Left ventricle myocardium inferior (tissue), 1 donor: ENCODE results near the gene TACR2. TPM values are rescaled to one million over a fixed set of nuclear protein-coding genes. Genes with fewer than 3 reads are reported as not detected.
A peak's percentile ranks its signal among the peaks of the same experiment; 100 is the strongest.

Experiments
- DNase-seq: peaks from one replicate; pipeline ENCODE4 v3.0.0-alpha.2; 2020
- H3K27ac ChIP-seq: fragments of 200-600 bp; replicated peaks from 2 replicates; pipeline ENCODE4 v1.8.0; 2021
- H3K27me3 ChIP-seq: fragments of 200-600 bp; 2 replicates; pipeline ENCODE4 v1.8.0; 2021; ENCODE audit warnings: low read depth
- H3K36me3 ChIP-seq: fragments of 200-600 bp; 2 replicates; pipeline ENCODE4 v1.8.0; 2021
- H3K4me1 ChIP-seq: fragments of 200-600 bp; 2 replicates; pipeline ENCODE4 v1.8.0; 2021
- H3K4me3 ChIP-seq: fragments of 200-600 bp; 2 replicates; pipeline ENCODE4 v1.8.0; 2021; ENCODE audit warnings: mild to moderate bottlenecking, moderate library complexity
- H3K9me3 ChIP-seq: fragments of 200-600 bp; replicated peaks from 2 replicates; pipeline ENCODE4 v1.8.0; 2021
- CTCF ChIP-seq: fragments of 200-600 bp; IDR thresholded peaks from 2 replicates; pipeline ENCODE4 v1.8.0; 2021; ENCODE audit warnings: antibody characterized with exemption, mild to moderate bottlenecking, borderline replicate concordance
- intact Hi-C: fragments of 100-400 bp; cut with micrococcal nuclease; formaldehyde crosslinking; loops from one replicate; pipeline ENCODE4 v1.11.0; 2022
- total RNA-seq: library from RNA; stranded (reverse); fragmentation: NEBNext Ultra II Directional; extraction: Animal tissue kit (Norgen Biotek cat#: 25700); gene quantifications from one replicate; pipeline ENCODE4 v1.2.1, GENCODE V29; 2021
- donor health status: DM: no; HTN: yes; CAD: no; lungs with severe emphysema.

The TACR2 gene
- total RNA-seq, 1 donor from 2014 or later = not detected

GRCh38 chr10:69403519-69403918 lies 13.2 kb downstream of the TACR2 start:
- Histone ChIP-seq H3K36me3 (peaks cover 40% of the 10 kb centered on the region), H3K9me3 (no peaks in the 10 kb centered on the region), H3K27me3 (no peaks in the 10 kb centered on the region), H3K27ac (peak overlapping the region; percentile 92), H3K4me3 (no peak overlapping the region), H3K4me1 (peaks cover 67% of the 10 kb centered on the region)
- DNase-seq = no peak
- no peak for TF ChIP-seq CTCF
- intact Hi-C loops = no loop called here

DNA sequence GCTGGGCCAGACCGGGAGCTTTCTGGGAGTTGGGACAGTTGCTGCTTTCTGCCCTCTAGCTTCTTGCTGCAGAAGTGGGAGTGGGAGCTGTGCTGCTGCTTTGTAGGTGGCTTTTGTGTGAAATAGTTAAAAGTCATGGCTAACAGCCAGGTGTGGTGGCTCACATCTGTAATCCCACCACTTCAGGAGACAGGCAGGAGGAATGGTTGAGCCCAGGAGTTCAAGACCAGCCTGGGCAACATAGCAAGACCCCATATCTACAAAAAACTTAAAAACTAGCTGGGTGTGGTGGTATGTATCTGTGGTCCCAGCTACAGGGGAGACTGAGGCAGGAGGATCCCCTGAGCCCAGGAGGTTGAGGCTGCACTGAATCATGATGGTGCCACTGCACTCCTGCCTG lies 13.7 kb downstream of the TACR2 start:
- Histone ChIP-seq H3K4me1 (peaks cover 65% of the 10 kb centered on the region), H3K36me3 (peaks cover 44% of the 10 kb centered on the region), H3K4me3 (no peak overlapping the region), H3K27ac (peak overlapping the region; percentile 92), H3K27me3 (no peaks in the 10 kb centered on the region), H3K9me3 (no peaks in the 10 kb centered on the region)
- no peak for TF ChIP-seq CTCF
- DNase-seq = no peak
- intact Hi-C loops = no loop called here

DNA sequence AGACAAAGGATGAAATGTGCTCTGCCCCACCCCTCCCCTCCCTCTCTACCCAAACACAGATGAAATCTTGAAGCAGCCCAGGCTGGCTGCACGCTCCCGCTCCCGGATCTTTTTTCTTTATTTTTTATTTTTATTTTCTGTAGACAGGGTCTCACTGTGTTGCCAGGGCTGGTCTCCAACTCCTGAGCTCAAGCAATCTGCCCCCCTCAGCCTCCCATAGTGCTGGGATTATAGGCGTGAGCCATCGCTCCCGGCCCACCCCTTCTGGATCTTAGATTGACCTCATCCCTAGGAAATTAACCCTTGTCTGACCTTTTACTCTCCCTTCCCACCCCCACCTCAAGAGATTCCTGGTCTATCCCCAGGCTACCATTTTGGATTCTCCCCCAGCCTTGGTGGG lies 14.3 kb downstream of the TACR2 start:
- intact Hi-C loops = no loop called here
- Histone ChIP-seq H3K4me3 (no peak overlapping the region), H3K4me1 (peaks cover 63% of the 10 kb centered on the region), H3K36me3 (peaks cover 48% of the 10 kb centered on the region), H3K9me3 (no peaks in the 10 kb centered on the region), H3K27me3 (no peaks in the 10 kb centered on the region), H3K27ac (peak overlapping the region; percentile 92)
- DNase-seq = no peak
- no peak for TF ChIP-seq CTCF

GRCh38 chr10:69401416-69401815 lies 15.3 kb downstream of the TACR2 start:
- Histone ChIP-seq H3K27ac (no peak overlapping the region), H3K4me3 (no peak overlapping the region), H3K27me3 (no peaks in the 10 kb centered on the region), H3K4me1 (peaks cover 57% of the 10 kb centered on the region), H3K9me3 (no peaks in the 10 kb centered on the region), H3K36me3 (peaks cover 57% of the 10 kb centered on the region)
- no peak for DNase-seq
- intact Hi-C loops = no loop called here
- TF ChIP-seq CTCF = no peak

- intact Hi-C loops = no loop called here
- H3K36me3 ChIP-seq = peaks cover 60% of the 10 kb centered on the region
- no peak for TF ChIP-seq CTCF
- no peak overlapping the region for H3K4me3 ChIP-seq
- H3K27ac ChIP-seq = no peak overlapping the region
- DNase-seq = no peak
- peaks cover 52% of the 10 kb centered on the region for H3K4me1 ChIP-seq
- no peaks in the 10 kb centered on the region for H3K9me3 ChIP-seq
- H3K27me3 ChIP-seq = no peaks in the 10 kb centered on the region
Measured at GRCh38 chr10:69400936-69401335, 15.8 kb downstream of the TACR2 start.

- peaks cover 36% of the 10 kb centered on the region for H3K4me1 ChIP-seq
- peaks cover 84% of the 10 kb centered on the region for H3K36me3 ChIP-seq
- H3K27ac ChIP-seq = peak overlapping the region; percentile 86
- no peaks in the 10 kb centered on the region for H3K27me3 ChIP-seq
- intact Hi-C loops = no loop called here
- H3K4me3 ChIP-seq = no peak overlapping the region
- no peak for TF ChIP-seq CTCF
- no peak for DNase-seq
- H3K9me3 ChIP-seq = no peaks in the 10 kb centered on the region
Measured at GRCh38 chr10:69398466-69398865, 18.3 kb downstream of the TACR2 start.
